Astrocyte of the hippocampus (primary cell): ENCODE results near the gene KLHL7.
"Not testable (repeated sequence)": the region's sequence is repeated elsewhere in the genome, so short reads cannot be mapped to it uniquely, and the experiment has no call there.

Experiments used
- DNase-seq: peaks from one replicate; pipeline ENCODE4 v3.0.0; 2011; ENCODE audit warnings: low read depth, low spot score

Gene KLHL7

DNA sequence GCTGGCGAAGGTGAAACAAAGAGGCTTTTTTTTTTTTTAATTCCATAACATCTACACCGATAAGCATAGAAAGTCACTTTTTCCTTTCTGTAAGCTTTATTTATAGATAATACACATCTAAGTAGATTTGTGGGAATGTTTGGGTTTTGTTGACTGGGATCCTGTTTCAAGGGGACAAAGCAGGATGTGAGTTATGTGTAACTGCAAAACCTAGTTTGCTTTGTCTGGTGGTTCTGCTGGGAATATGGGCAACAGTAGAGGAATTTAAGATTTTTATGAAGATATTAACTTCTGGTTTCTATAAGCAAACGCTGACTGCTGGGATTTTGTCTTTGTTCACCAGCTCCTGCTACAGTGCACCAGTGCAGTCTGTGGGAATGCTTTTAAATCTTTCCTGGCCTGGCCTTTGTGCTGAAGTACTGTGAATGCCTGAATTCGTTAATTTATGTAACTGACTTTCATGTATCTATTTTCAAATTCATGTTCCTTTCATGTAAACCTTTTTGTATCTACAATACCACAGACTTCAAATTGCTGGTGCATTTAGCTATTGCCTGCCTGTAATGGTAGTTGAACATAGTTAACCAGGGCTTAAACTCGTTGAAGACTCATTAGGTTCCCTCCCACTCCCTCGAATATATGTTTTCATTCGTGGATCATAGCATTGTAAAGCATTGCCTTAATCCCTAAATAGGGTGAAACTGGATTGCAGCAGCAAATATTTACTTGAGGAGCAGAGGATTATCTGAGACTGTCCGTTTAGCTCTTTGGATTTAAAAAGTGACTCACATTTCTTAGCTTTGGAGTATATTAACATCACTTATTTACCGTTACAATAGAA lies 1.5 kb downstream of the KLHL7 start:
- DNase-seq = peak; percentile 36

- DNase-seq = peak; percentile 6
Measured at GRCh38 chr7:23107781-23108180, 2.2 kb downstream of the KLHL7 start.

DNA sequence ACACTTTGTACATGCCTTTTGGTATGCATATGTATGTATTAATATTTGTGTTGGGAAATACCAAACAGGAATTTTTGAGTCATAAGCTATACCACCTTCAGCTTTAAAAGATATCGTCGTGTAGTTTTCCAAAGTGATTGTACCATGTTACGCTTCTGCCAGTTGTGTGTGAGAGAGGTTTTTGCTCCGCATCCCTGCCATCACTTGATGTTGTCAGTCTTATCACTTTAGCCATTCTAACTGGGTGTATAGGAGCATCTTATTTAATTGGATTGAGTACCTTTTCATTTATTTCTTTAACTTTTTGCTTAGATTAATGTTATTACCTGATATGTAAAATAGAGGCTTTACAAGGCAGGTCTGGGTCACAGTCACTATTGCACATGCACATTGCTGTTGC lies 3.4 kb downstream of the KLHL7 start:
- DNase-seq = no peak

DNA sequence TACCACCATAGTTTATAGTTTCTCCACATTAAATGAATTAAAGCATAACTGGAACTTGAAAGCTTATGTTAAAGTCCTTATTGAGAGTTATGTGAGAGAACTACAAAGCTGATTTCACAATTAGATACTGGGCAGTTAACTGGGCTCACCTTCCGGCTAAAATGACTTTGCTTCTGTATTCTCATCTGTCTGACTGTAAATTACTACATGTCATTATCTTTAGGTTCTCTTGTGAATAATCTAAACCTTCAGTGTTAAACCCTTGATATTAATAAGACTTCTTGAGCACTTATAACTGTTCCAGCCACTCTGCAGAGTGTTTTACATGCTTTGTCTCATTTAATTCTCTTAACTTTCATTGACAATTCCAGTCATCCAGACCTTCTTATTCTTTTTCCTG lies 3.9 kb downstream of the KLHL7 start:
- no peak for DNase-seq

DNA sequence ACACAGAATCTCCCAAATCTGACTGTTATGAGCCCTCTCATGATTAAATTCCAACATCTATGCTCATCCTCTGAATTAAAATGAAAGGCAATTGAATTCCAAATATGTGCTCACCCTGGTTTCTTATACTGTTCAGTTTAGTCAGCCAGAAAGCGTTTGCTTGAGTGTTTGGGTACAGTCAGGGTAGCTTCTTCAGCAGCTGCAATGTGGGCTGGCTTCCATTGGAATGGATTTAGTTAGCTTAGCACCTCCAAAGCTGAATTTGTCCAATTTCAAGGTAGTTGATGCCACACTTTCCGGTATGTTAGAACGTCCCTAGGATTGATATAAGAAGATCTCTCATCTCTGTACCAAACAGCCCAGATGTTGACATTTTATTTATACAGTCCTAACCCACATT lies 9.3 kb downstream of the KLHL7 start:
- peak; percentile 7 for DNase-seq

DNA sequence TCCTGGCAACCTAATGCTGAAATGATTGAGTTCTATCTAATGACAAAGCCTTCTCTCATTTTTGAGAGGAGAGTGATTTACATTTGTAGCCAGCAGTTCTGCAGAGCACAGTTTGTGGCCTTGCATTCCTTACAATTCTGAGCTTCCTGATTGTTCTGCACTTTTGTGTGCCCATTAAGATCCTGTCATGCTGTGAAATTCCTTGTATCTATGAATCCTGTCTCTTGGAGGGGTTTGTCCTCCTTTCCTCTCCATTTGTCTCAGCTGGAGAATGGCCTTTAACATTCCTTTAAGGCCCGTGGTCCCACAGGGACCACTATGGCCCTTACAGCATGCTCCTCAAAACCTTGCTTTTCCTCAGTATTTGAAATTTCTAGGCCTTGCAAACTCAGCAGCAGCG lies 10.4 kb downstream of the KLHL7 start:
- peak; percentile 32 for DNase-seq

DNA sequence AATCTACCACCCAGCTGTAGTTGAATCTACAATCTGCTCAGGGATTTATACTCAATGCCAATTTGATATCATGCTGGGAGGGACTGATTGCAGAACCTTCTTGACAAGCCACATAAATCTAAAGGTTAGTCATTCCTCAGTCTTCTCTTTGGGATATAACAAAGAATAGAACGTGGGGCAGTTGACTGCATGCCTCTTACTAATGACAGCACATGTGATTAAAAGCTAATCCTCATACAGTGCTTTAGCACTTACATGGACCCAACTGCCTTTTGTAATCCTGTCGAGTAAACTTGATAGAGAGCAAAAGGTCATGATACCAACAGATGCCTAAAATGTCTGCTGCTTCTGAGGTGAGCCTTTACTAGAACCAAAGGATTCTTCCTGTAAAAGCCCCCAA lies 12.3 kb downstream of the KLHL7 start:
- DNase-seq = peak; percentile 12

- DNase-seq = no peak
Measured at GRCh38 chr7:23120106-23120505, 14.5 kb downstream of the KLHL7 start.

DNA sequence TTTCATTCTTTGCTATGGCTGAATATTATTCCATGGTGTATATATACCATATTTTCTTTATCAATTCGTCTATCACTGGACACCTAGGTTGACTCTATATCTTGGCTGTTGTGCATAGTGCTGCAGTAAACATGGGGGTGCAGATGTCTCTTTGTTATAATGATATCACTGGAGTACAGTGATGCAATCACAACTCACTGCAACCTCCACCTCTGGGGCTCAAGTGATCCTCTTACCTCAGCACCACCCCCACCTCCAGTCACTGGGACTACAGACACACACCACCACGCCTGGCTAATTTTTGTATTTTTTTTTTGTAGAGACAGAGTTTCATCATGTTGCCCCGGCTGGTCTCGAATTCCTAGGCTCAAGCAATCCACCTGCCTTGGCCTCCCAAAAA lies 15.6 kb downstream of the KLHL7 start:
- no peak for DNase-seq

DNA sequence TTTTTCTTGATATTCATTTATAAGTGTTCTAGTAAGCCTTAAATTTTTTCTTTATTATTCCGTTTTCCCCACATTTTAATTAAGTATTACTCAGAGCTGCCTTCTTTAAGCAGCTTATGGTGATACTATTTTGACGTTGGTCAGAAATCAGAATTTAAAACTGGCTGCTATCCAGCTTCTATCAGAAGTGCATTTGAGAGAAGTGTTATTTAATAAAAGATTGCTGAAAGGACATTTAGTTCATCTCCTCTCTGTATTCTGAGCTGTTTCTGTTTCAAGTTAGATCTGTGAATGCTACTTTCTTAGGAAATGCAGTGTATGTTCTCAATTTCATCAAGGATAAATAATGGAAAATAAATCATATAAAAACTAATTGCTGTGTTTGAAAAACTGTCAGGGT lies 17.4 kb downstream of the KLHL7 start:
- DNase-seq = no peak

DNA sequence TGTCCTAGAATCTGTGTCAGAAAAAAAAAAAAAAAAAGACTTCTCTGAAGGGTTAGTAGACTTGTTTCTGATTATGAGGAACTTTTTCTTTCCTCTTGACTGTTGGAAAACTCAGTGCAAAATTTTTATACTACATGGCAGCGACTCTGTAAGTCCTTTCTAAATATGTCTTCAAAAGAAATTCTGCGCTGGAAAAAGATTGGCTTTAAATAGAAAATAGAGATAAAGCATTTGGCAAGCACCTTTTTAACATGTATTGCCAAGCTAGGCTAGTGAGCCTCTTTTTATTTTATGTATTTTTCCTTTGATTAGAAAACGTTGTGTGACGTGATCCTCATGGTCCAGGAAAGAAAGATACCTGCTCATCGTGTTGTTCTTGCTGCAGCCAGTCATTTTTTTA lies 17.9 kb downstream of the KLHL7 start:
- no peak for DNase-seq

- no peak for DNase-seq
Measured at GRCh38 chr7:23129036-23129435, 23.5 kb downstream of the KLHL7 start.

- DNase-seq = not testable (repeated sequence)
Measured at GRCh38 chr7:23131799-23132198, 26.2 kb downstream of the KLHL7 start.

GRCh38 chr7:23133797-23134196 lies 28.2 kb downstream of the KLHL7 start:
- no peak for DNase-seq

GRCh38 chr7:23135755-23136154 lies 30.2 kb downstream of the KLHL7 start:
- no peak for DNase-seq

DNA sequence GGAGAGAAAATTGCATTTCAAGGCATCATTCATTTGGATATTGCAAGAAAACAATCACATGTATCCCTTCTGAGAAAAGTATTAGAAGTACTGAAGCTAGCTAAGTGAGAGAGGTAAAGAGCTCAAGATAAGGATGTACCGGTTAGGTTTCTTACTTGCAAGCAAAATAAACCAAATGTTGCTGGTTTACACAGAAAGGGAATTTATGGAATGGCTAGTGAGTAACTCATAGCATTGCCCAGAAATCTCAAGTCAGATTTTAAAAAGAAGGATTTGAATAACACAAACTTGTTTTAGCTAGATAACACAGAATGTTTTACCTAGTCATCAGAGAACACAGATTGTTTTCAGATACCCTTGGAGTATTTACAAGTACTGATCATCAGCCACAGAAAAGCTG lies 30.6 kb downstream of the KLHL7 start:
- peak; percentile 15 for DNase-seq

- DNase-seq = no peak
Measured at GRCh38 chr7:23157679-23158078, 52.1 kb downstream of the KLHL7 start.

GRCh38 chr7:23158546-23158945 lies 53.0 kb downstream of the KLHL7 start:
- no peak for DNase-seq

GRCh38 chr7:23161482-23161881 lies 55.9 kb downstream of the KLHL7 start:
- DNase-seq = no peak

GRCh38 chr7:23164846-23165245 lies 59.3 kb downstream of the KLHL7 start:
- DNase-seq = no peak

- no peak for DNase-seq
Measured at GRCh38 chr7:23165316-23165715, 59.7 kb downstream of the KLHL7 start.

- no peak for DNase-seq
Measured at GRCh38 chr7:23167691-23168090, 62.1 kb downstream of the KLHL7 start.

DNA sequence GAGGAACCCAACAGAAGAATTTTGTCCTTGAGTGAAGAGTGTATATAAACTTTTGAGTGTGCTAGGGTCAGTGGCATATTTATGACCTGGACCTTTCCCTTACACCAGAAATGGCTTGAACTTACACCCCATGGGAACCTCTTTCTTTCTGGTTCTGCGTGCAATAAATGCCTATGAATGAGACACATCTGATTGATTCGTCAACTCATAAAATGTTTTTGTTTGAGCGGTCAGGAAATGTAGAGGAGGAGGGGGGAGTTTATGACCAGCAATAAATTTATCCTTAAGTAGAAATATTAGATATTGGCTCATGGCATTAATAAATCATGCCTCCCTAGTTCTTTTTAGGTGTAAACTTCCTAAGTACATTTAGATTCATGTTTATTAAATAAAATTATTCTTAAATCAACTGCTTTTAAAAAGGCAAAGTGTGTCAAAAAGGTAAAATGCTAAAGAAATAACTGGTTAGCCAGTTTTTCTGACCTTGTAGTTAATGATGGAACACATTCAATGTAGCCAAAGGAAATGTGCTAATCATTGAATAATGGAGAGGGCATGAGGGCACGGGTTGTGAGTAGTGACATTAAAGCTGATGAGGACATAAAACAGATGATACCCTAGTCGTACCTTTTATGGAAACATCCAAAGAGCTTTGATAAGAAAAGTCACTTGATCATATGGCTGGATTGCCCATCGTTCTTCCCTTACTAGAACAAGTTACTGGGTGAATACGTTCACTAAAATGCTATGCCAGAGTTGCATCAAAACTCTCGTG lies 62.7 kb downstream of the KLHL7 start:
- DNase-seq = no peak
